HepG2 (cell line): Measurements from ENCODE around the gene KIRREL3. TPM values are rescaled to one million over a fixed set of nuclear protein-coding genes. Genes with fewer than 3 reads are reported as not detected.

Source experiments
- ATAC-seq: fragments of 200-7000 bp; cut with Tn5 transposase; 3 replicates; pipeline ENCODE4 v1.9.1; 2020; ENCODE audit warnings: mild to moderate bottlenecking, moderate library complexity
- BruUV-seq: library from RNA; stranded (reverse); fragments of 400-500 nt; replicated peaks from 2 replicates; lab custom pipeline; 2021; lab: Mats Ljungman, UMichigan
- CTCF ChIA-PET: fragments of 300-600 bp; formaldehyde crosslinking; extraction: SDS; loops from one replicate; lab custom pipeline; 2021; ENCODE audit warnings: low total read pairs, inconsistent platforms, low intra/inter-chr PET ratio; lab: Yijun Ruan, JAX
- POLR2A ChIA-PET: fragments of 350-600 bp; sonication (Branson Sonifier 250); formaldehyde crosslinking; loops from one replicate; lab custom pipeline; 2020; ENCODE audit warnings: antibody characterized with exemption, inconsistent platforms; lab: Yijun Ruan, JAX
- DNase-seq: peaks from one replicate; pipeline ENCODE4 v3.0.0-alpha.2; 2015; ENCODE audit warnings: low spot score
- FAIRE-seq: peaks from 3 replicates; lab custom pipeline; 2011; peaks lifted over from hg19 to GRCh38; lab: Jason Lieb, UNC
- H2AFZ ChIP-seq: one replicate; pipeline ENCODE4 v1.6.1; 2011; ENCODE audit warnings: low read length, inconsistent platforms
- H3K27ac ChIP-seq: fragments of 300-600 bp; 3 replicates; pipeline ENCODE4 v1.8.0; 2011; ENCODE audit warnings: mixed run types, mild to moderate bottlenecking, mixed read lengths, low read length, inconsistent platforms; ENCODE audit not compliant: insufficient read depth; ENCODE audit errors: extremely low read length
- H3K27me3 ChIP-seq, 2 experiments: fragments of 200-600 bp in 1 of 2; 2 replicates in 1 of 2; 3 replicates in 1 of 2; pipeline versions ENCODE4 v1.6.0 to v1.8.0; 2011; ENCODE audit warnings: low read length in 2 of 2, mild to moderate bottlenecking in 2 of 2, moderate library complexity in 2 of 2, inconsistent platforms in 1 of 2; ENCODE audit not compliant: insufficient read depth in 2 of 2, control insufficient read depth in 1 of 2
- H3K36me3 ChIP-seq, 2 experiments: fragments of 200-600 bp in 1 of 2; replicated peaks in 1 of 2; 2 replicates in 1 of 2; 3 replicates in 1 of 2; pipeline versions ENCODE4 v1.5.1 to v1.8.0; 2011; ENCODE audit warnings: low read length in 2 of 2, inconsistent platforms in 1 of 2; ENCODE audit not compliant: insufficient read depth in 2 of 2, control insufficient read depth in 1 of 2
- H3K4me1 ChIP-seq: 2 replicates; pipeline ENCODE4 v1.5.1; 2012; ENCODE audit warnings: low read length, inconsistent platforms; ENCODE audit not compliant: insufficient read depth
- H3K4me2 ChIP-seq: 2 replicates; pipeline ENCODE4 v1.6.0; 2011; ENCODE audit warnings: low read depth, low read length, inconsistent platforms
- H3K4me3 ChIP-seq, 3 experiments: fragments of 200-600 bp in 1 of 3; sonication (generic), shearing (Covaris generic) in 1 of 3; replicated peaks in 1 of 3; 2 replicates each; pipeline ENCODE4 v1.5.1; 2011 to 2016; ENCODE audit warnings: low read length in 3 of 3, inconsistent platforms in 2 of 3, low read depth in 2 of 3, mild to moderate bottlenecking in 2 of 3, control low read depth in 1 of 3, mixed read lengths in 1 of 3; ENCODE audit not compliant: insufficient read depth in 1 of 3
- H3K79me2 ChIP-seq: one replicate; pipeline ENCODE4 v1.6.1; 2011; ENCODE audit warnings: low read length, inconsistent platforms; ENCODE audit not compliant: insufficient read depth
- H3K9ac ChIP-seq: 2 replicates; pipeline ENCODE4 v1.6.0; 2011; ENCODE audit warnings: mild to moderate bottlenecking, low read depth, low read length, inconsistent platforms; ENCODE audit not compliant: insufficient read depth
- H3K9me3 ChIP-seq: 2 replicates; pipeline ENCODE4 v1.5.1; 2012; ENCODE audit warnings: mild to moderate bottlenecking, low read length
- H4K20me1 ChIP-seq: 2 replicates; pipeline ENCODE4 v1.6.0; 2011; ENCODE audit warnings: inconsistent platforms, mild to moderate bottlenecking, low read length, moderate library complexity; ENCODE audit not compliant: insufficient read depth
- MYPOP ChIP-seq: sonication (generic); formaldehyde crosslinking; IDR thresholded peaks from 2 replicates; pipeline ENCODE4 v1.8.1; 2023; ENCODE audit warnings: mild to moderate bottlenecking, moderate library complexity, missing genetic modification reagents
- NR0B2 ChIP-seq: sonication (generic); formaldehyde crosslinking; IDR thresholded peaks from 2 replicates; pipeline ENCODE4 v1.4.0; 2020; ENCODE audit warnings: mild to moderate bottlenecking, missing genetic modification reagents
- PAWR ChIP-seq: sonication (generic); formaldehyde crosslinking; IDR thresholded peaks from 2 replicates; pipeline ENCODE4 v1.4.0; 2020; ENCODE audit warnings: missing genetic modification reagents, mild to moderate bottlenecking, borderline replicate concordance
- SMC3 ChIP-seq: IDR thresholded peaks from 2 replicates; pipeline ENCODE4 v1.6.1; 2011; ENCODE audit warnings: low read length, improper control_type of control experiment
- TBX2 ChIP-seq: sonication (generic); formaldehyde crosslinking; IDR thresholded peaks from 2 replicates; pipeline ENCODE4 v1.5.0; 2020; ENCODE audit warnings: missing genetic modification reagents, mild to moderate bottlenecking, borderline replicate concordance
- WGBS: methylation state at CpG from one replicate; pipeline ENCODE4 v1.1.6; 2017; ENCODE audit warnings: low lambda C conversion rate; 5-methylcytosine and 5-hydroxymethylcytosine counted together
- in situ Hi-C: cut with HindIII; loops from 2 replicates; pipeline ENCODE4 v1.10.0; 2017; ENCODE audit warnings: low pct_unique_long_range_greater_than_20kb; ENCODE audit not compliant: extremely low pct_ligation_motif_present
- intact Hi-C: fragments of 100-400 bp; cut with micrococcal nuclease; formaldehyde crosslinking; loops from one replicate; pipeline ENCODE4 v1.10.0; 2022; ENCODE audit not compliant: unreplicated experiment
- polyA plus RNA-seq, 8 experiments: library from polyadenylated mRNA; depleted of rRNA in 3 of 8; stranded (reverse) in 7 of 8; unstranded in 1 of 8; fragments of >200 nt; fragmentation: Illumina TruSeq in 4 of 8; extraction: Trizol in 4 of 8; gene quantifications; 2 replicates each; pipeline versions ENCODE4 v1.2.1 to v1.2.3, GENCODE V29; 2011 to 2016; ENCODE audit warnings: low read depth in 4 of 8, missing spikeins in 1 of 8, mixed read lengths in 1 of 8; ENCODE audit not compliant: insufficient read depth in 1 of 8
- total RNA-seq, 5 experiments: library from RNA; depleted of rRNA; stranded (reverse); fragments of >200 nt; fragmentation: Illumina TruSeq; extraction: Trizol; gene quantifications; 2 replicates each; pipeline ENCODE4 v1.2.3, GENCODE V29; 2016; ENCODE audit warnings: low read depth in 1 of 5

KIRREL3 gene
- total and polyA plus RNA-seq, 2 of the 13 experiments (the other 11 are each of a cell fraction or from before 2014, with no cell fraction given): not detected

- no peaks in the 10 kb centered on the region for H3K4me1 ChIP-seq
- H3K27ac ChIP-seq: no peak overlapping the region
- peaks cover 2% of the 10 kb centered on the region; the same call in 1 of the 2 replicates for H3K9me3 ChIP-seq
- H2AFZ ChIP-seq: no peak overlapping the region
- POLR2A ChIA-PET: no interaction called here
- intact Hi-C loops: no loop called here
- H3K79me2 ChIP-seq: no peaks in the 10 kb centered on the region
- in situ Hi-C loops: no loop called here
- no peaks in the 10 kb centered on the region for H4K20me1 ChIP-seq
- peaks cover 15 to 68% of the 10 kb centered on the region in 2 experiments; a peak in 4 of 5 replicates for H3K27me3 ChIP-seq
- FAIRE-seq: no peak
- no peak overlapping the region for H3K9ac ChIP-seq
- H3K4me2 ChIP-seq: no peak overlapping the region
- no peak overlapping the region for H3K4me3 ChIP-seq
- TF ChIP-seq MYPOP (CRISPR knock-in tag): no peak
- TF ChIP-seq NR0B2 (CRISPR knock-in tag): no peak
- no peaks in the 10 kb centered on the region; a peak in 1 of 5 replicates for H3K36me3 ChIP-seq
- no TSS peak for BruUV-seq
- CTCF ChIA-PET: no interaction called here
- 34% methylated on average over 15 of the region's 15 CpGs for WGBS
- no peak for ATAC-seq
- DNase-seq: no peak
Measured at GRCh38 chr11:126456089-126456488, 544.5 kb downstream of the KIRREL3 start.

GRCh38 chr11:126452241-126453101, 548.1 kb downstream of the KIRREL3 start:
- in situ Hi-C loops: no loop called here
- no peak for TF ChIP-seq TBX2 (CRISPR knock-in tag)
- no peak for TF ChIP-seq SMC3
- no peak for TF ChIP-seq PAWR (CRISPR knock-in tag)

More at GRCh38 chr11:126452241-126453101, 548.1 kb downstream of the KIRREL3 start:
- Histone ChIP-seq H3K79me2 (no peaks in the 10 kb centered on the region), H3K4me1 (no peaks in the 10 kb centered on the region), H3K4me3 (no peak overlapping the region), H2AFZ (no peak overlapping the region), H3K9ac (no peak overlapping the region), H3K27me3 (peaks cover 3 to 38% of the 10 kb centered on the region in 2 experiments; a peak in 4 of 5 replicates), H3K4me2 (no peak overlapping the region), H3K27ac (no peak overlapping the region), H3K9me3 (peaks cover 12% of the 10 kb centered on the region; the same call in 1 of the 2 replicates), H4K20me1 (no peaks in the 10 kb centered on the region), H3K36me3 (no peaks in the 10 kb centered on the region; a peak in 1 of 5 replicates)
- intact Hi-C loops: no loop called here
- WGBS: 18% methylated on average over 18 of the region's 24 CpGs
- ChIA-PET CTCF (no interaction called here), POLR2A (no interaction called here)
- ATAC-seq: no peak
- no TSS peak for BruUV-seq
- no peak for DNase-seq
- FAIRE-seq: no peak
